GM19043 (cell line): ENCODE measurements around the gene CYB561D2.
"Not testable (repeated sequence)": the region's sequence is repeated elsewhere in the genome, so short reads cannot be mapped to it uniquely, and the experiment has no call there.

Source experiments
- ATAC-seq: cut with Tn5 transposase; IDR thresholded peaks from one replicate; pipeline ENCODE4 v1.9.1; 2021; ENCODE audit warnings: low read depth; ENCODE audit not compliant: unreplicated experiment

Gene CYB561D2, protein sequence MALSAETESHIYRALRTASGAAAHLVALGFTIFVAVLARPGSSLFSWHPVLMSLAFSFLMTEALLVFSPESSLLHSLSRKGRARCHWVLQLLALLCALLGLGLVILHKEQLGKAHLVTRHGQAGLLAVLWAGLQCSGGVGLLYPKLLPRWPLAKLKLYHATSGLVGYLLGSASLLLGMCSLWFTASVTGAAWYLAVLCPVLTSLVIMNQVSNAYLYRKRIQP

GRCh38 chr3:50350527-50351322, at the start of gene CYB561D2, which contains the start of gene NPRL2:
TSS of gene CYB561D2 (plus strand) at chr3:50350862. CDS start at chr3:50351434, 572 bp downstream.
TSS of gene NPRL2 (minus strand) at chr3:50350775. CDS start at chr3:50350652, 123 bp downstream.
- peak; percentile 86 for ATAC-seq

- ATAC-seq, result no peak
Measured at GRCh38 chr3:50302095-50303012, 48.3 kb upstream of the CYB561D2 start.

DNA sequence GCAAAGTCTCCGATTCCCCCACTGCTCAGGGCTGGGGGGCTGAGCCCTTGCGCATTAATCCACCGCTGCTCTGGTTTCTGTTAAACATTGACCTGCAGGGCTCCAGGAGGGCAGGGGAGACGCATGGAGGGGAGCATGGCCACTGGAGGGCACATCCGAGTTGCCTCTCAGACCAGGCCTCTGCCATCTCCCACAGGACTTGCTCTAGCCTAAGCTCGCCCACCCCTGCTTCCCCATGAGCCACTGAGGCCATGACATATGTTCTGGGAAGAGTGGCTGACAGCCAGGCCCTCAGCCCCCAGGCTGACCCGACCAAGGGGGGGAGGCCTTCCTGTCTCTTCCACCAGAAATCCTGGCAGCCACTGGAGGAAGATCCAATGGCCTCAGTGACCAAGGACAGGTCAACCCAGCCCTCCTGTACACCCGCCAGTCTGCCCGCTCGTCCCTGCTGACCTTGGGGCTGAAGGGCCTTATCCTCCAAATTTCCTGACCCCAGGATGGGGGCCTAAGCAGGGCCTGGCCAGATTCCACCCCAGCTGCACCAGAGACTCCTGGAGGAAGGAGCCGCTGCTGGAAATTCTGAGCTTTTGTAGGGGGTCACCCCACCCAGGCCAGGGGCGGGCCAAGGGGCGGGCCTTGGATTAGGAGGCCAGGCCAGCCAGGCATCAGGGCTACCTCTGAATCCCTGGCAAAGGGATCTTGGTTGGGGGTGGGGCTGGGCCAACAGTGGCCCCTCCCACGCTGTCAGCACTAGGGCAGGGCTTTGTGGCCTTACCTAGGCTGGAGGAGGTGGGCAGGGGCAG, 47.4 kb upstream of the CYB561D2 start, which contains the start of gene HYAL1:
Gene HYAL1 (minus strand): TSS at position 562 of the 803 bp plus-strand sequence. CDS start 618 bp downstream, outside the sequence.
- ATAC-seq, result no peak

GRCh38 chr3:50304601-50305000, 46.1 kb upstream of the CYB561D2 start:
- ATAC-seq, result no peak

GRCh38 chr3:50312041-50312440, 38.6 kb upstream of the CYB561D2 start:
- not testable (repeated sequence) for ATAC-seq

- ATAC-seq, result no peak
Measured at GRCh38 chr3:50314342-50314741, 36.3 kb upstream of the CYB561D2 start.

- ATAC-seq, result no peak
Measured at GRCh38 chr3:50314816-50315215, 35.8 kb upstream of the CYB561D2 start.

- ATAC-seq, result no peak
Measured at GRCh38 chr3:50316657-50317242, 33.9 kb upstream of the CYB561D2 start.

DNA sequence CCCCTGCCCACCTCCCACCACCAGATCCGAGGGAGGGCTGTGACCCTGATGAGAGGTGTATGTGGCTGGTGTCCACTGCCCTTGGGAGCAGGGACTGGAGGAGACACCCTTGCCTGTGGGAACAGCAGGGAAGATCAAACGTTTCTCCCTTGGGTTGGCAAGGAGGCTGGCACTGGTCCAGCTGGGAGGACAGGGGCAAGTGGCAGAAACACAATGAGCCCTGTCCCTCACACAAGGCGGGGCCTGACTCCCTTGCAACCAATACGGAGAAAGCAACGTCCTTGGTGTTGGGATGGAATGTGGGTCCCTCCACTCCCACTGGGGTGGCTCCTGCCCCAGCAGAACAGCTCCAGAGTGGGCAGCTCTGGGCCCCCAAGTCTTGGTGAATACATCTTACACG, 33.4 kb upstream of the CYB561D2 start:
- no peak for ATAC-seq

DNA sequence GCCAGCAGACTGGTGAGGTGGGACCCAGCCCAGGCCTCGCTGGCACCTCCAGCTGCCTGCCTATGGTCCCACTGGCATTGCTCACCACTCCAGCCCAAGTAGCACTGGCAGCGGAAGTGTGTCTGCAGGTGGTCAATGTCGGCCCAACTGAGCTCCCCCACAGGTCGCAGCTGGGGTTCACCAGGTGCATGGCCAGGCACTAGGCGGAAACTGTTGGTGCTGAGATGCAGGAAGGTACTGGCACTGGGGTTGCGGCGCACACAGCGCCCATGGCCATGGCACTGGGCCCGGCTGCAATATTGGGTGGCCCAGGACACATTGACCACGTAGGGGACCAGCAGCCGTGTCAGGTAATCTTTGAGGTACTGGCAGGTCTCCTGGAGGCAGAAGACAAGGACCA, 32.5 kb upstream of the CYB561D2 start:
- no peak for ATAC-seq

- no peak for ATAC-seq
Measured at GRCh38 chr3:50318615-50319014, 32.0 kb upstream of the CYB561D2 start.

- no peak for ATAC-seq
Measured at GRCh38 chr3:50319181-50319893, 31.3 kb upstream of the CYB561D2 start.

- ATAC-seq, result no peak
Measured at GRCh38 chr3:50319894-50320625, 30.6 kb upstream of the CYB561D2 start.

DNA sequence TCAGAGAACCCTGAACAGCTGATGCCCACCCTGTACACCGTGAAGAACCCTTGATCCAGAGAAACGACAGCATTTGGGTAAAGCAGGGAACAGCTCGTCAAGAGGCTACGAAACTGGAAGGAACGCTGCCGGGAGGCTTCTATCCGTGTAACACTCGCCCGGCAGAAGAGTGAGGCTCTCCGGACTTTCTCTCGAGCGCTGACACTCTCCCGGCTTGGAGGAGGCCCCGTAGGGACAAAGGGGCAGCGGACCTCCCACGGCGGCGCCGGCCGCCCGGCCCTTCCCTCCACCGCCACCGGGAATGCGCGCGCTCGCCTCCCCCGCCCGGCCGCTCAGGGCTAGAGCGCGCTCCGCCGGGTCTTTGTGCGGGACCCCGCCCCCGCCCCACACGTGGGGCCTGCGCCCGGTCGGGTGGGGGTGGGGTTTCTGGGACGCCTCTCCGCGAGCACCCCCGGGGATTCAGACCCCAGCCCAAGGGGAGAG, 29.8 kb upstream of the CYB561D2 start:
- peak; percentile 46 for ATAC-seq

GRCh38 chr3:50321336-50322114, 29.1 kb upstream of the CYB561D2 start:
- peak; percentile 79 for ATAC-seq

- no peak for ATAC-seq
Measured at GRCh38 chr3:50322115-50322385, 28.6 kb upstream of the CYB561D2 start.

DNA sequence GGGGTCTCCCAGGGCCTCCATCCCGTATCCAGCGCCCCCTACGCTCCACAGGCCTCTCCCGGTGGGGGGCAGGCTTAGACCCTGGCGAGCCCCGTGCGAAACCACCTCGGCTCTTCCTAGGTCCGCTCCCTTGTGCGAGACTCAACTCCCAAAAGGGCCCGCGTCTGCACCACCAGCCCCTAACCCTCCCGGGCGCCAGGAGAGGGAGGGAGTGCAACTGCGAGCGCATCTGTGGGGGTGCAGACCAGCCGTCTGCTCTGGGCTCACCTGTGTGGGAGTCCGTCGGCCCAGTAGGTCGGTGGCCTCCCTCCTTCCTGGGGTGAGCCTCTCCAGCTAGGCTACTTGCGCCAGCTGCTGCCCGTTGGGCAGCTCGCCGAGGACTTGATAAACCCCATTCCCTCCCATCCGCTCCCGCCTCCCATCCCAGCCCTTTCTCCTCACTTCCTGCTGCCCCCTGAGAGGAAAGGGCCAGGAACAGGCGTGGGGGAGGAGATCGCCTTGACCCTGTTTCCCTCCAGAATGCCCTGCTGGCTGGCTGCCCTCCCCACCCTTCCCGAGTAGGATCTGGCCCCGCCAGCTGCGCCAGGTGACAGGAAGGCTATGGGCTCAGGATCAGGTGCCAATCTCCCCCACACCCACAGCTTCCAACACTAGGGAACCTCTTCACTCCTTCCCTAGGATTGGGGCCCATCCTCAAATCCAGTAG, 28.1 kb upstream of the CYB561D2 start, which contains the start of gene HYAL2:
Gene HYAL2 (minus strand): TSS at position 360 of the 706 bp plus-strand sequence. CDS start 2,256 bp downstream, outside the sequence.
- no peak for ATAC-seq
